Measurements from ENCODE around the gene ZNF526. TPM values are rescaled to one million over a fixed set of nuclear protein-coding genes. Genes with fewer than 3 reads are reported as not detected.
A peak's percentile ranks its signal among the peaks of the same experiment; 100 is the strongest.
"Not testable (repeated sequence)": the region's sequence is repeated elsewhere in the genome, so short reads cannot be mapped to it uniquely, and the experiment has no call there.

ZNF526 gene
- total RNA-seq, 1 donor from 2014 or later: 6.5 TPM

DNA sequence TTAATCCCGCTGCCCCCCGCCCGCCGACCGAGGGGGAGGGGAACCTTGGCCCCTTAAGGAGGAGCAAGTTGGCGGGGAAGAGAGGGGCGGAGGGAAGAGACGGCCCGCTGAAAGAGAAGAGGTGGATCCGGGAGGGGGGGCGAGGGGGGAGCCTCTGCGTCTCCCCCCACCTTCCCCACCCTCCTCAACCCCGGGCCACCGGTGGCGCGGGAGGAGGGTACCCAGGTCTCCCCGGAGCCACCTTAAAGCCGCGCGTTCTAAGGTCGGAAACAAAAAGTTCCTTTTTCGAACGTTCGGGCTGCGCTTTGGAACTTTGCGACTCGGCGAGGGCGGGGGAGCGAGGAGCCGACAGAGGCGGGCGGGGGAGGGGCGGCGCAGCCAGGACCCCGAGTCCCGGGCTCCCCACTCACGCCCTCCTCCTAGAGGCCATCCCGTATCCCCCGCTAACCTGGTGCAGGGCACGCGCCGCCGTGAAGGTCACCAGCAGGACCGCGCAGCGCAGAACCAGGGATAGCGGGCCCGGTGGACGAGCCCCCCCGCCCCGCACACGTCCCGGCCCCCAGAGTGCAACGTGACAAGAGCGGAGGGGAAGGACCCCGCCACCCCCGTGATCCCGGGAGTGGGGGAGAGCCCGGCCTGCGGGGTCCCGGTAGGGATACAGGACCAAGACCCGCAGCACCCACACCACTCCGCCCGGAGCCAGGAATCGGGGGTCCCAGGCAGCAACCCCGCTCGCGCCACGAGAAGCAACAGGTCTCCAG lies 34.2 kb downstream of the ZNF526 start:
- peaks cover 42% of the 10 kb centered on the region for H3F3A ChIP-seq (ENCODE audit: low read depth)
- H2AFZ ChIP-seq (replicated peaks): no peak overlapping the region
- H3K27me3 Mint-ChIP-seq (ENCODE audit: insufficient read depth, low read depth): peaks cover 18% of the 10 kb centered on the region
- no peaks in the 10 kb centered on the region for H3K27me3 ChIP-seq
- H3K4me3 Mint-ChIP-seq: peak overlapping the region; percentile 84
- peak; percentile 94 for DNase-seq (ENCODE audit: low spot score)
- no peak overlapping the region for H3K27ac Mint-ChIP-seq
- H3K9me3 Mint-ChIP-seq: no peaks in the 10 kb centered on the region
- TF ChIP-seq, protein P1, sequence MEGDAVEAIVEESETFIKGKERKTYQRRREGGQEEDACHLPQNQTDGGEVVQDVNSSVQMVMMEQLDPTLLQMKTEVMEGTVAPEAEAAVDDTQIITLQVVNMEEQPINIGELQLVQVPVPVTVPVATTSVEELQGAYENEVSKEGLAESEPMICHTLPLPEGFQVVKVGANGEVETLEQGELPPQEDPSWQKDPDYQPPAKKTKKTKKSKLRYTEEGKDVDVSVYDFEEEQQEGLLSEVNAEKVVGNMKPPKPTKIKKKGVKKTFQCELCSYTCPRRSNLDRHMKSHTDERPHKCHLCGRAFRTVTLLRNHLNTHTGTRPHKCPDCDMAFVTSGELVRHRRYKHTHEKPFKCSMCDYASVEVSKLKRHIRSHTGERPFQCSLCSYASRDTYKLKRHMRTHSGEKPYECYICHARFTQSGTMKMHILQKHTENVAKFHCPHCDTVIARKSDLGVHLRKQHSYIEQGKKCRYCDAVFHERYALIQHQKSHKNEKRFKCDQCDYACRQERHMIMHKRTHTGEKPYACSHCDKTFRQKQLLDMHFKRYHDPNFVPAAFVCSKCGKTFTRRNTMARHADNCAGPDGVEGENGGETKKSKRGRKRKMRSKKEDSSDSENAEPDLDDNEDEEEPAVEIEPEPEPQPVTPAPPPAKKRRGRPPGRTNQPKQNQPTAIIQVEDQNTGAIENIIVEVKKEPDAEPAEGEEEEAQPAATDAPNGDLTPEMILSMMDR (IDR thresholded peaks at IDR 0.05): peak; percentile 13
- TF ChIP-seq EZH2 (IDR thresholded peaks at IDR 0.05): no peak
- no peak for TF ChIP-seq EZH2phosphoT487 (IDR thresholded peaks at IDR 0.05)
- peak overlapping the region; percentile 70 for H3K9ac ChIP-seq
- H3K36me3 ChIP-seq: no peaks in the 10 kb centered on the region
- peaks cover 34% of the 10 kb centered on the region for H3K4me1 ChIP-seq
- H3K79me2 ChIP-seq (ENCODE audit: low read depth): peaks cover 58% of the 10 kb centered on the region
- peak overlapping the region; percentile 86 for H3K27ac ChIP-seq
- H3K36me3 Mint-ChIP-seq: peaks cover 2% of the 10 kb centered on the region
- H3K4me1 Mint-ChIP-seq: peaks cover 30% of the 10 kb centered on the region
- H3K9me3 ChIP-seq (ENCODE audit: low read depth): no peaks in the 10 kb centered on the region
- H3K4me3 ChIP-seq: peak overlapping the region; percentile 93
- peaks cover 43% of the 10 kb centered on the region for H4K20me1 ChIP-seq (ENCODE audit: low read depth)
- H3K4me2 ChIP-seq: peak overlapping the region; percentile 87

DNA sequence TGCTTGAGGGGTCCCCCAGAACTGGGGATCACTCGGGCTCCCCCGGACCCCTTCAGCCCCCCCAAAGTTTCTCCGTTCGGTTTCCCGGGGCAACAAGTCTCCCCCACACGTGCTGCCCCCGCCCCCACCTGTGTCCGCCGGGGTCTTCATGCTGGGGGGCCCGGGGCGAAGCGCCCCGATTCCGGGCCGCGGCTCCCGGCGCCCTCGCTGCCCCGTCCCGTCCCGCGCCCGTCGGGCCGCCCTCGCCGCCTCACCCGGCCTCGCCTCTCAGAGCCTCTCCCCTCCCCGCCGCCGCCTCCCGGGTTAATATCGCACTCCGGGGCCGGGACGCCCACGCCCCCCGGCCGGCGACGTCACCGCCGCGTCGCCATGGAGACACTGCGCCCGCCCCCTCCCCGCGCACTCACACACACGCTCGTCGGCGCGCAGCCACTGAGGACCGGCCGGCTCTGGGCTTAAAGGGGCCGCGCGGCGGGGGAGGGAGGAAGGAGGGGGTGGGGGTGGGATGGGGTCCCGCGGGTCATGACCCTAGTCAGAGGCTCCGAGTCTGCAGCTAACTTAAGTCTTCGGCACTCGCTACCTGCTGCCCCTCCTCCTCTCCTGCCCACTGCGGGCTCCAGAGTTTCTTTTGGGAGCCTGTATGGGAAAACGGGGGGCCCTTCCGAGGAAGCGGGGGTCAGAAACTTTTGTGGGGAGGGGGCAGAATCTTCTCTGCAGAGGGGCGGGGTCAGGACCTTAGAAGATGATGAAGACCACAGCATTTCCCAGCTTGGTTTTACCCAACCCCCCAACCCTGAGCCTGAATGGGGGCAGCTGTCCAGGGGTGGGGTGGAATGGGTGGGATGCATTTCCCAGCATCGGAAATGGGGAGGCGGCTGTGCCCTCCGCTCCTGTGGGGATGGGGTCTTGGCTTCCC lies 35.0 kb downstream of the ZNF526 start, which contains the start of gene ERF:
Gene ERF, minus strand, starts transcription at position 279 of the 916 bp plus-strand sequence. Its CDS starts 129 bp downstream, at position 150.
- H3K27ac Mint-ChIP-seq: peak within 1 kb of the TSS; percentile 97
- no peaks in the 10 kb centered on the region for H3K9me3 ChIP-seq (ENCODE audit: low read depth)
- peaks cover 42% of the 10 kb centered on the region for H3F3A ChIP-seq (ENCODE audit: low read depth)
- H4K20me1 ChIP-seq (ENCODE audit: low read depth): peaks cover 35% of the 10 kb centered on the region
- H3K4me3 Mint-ChIP-seq: peak within 1 kb of the TSS; percentile 84
- no peaks in the 10 kb centered on the region for H3K9me3 Mint-ChIP-seq
- peak within 1 kb of the TSS; percentile 87 for H3K4me2 ChIP-seq
- TF ChIP-seq, protein P1 (IDR thresholded peaks at IDR 0.05): no peak
- TF ChIP-seq EZH2 (IDR thresholded peaks at IDR 0.05) (no peak), EZH2phosphoT487 (IDR thresholded peaks at IDR 0.05) (no peak)
- DNase-seq (ENCODE audit: low spot score): peak; percentile 98
- peak within 1 kb of the TSS; percentile 93 for H3K4me3 ChIP-seq
- H3K27ac ChIP-seq: peak within 1 kb of the TSS; percentile 86
- H3K27me3 ChIP-seq: no peaks in the 10 kb centered on the region
- peaks cover 27% of the 10 kb centered on the region for H3K4me1 Mint-ChIP-seq
- no peaks in the 10 kb centered on the region for H3K36me3 Mint-ChIP-seq
- H2AFZ ChIP-seq (replicated peaks): peak within 1 kb of the TSS; percentile 7
- H3K79me2 ChIP-seq (ENCODE audit: low read depth): peaks cover 49% of the 10 kb centered on the region
- peak within 1 kb of the TSS; percentile 70 for H3K9ac ChIP-seq
- no peaks in the 10 kb centered on the region for H3K36me3 ChIP-seq
- H3K4me1 ChIP-seq: peaks cover 34% of the 10 kb centered on the region
- peaks cover 18% of the 10 kb centered on the region for H3K27me3 Mint-ChIP-seq (ENCODE audit: insufficient read depth, low read depth)

DNA sequence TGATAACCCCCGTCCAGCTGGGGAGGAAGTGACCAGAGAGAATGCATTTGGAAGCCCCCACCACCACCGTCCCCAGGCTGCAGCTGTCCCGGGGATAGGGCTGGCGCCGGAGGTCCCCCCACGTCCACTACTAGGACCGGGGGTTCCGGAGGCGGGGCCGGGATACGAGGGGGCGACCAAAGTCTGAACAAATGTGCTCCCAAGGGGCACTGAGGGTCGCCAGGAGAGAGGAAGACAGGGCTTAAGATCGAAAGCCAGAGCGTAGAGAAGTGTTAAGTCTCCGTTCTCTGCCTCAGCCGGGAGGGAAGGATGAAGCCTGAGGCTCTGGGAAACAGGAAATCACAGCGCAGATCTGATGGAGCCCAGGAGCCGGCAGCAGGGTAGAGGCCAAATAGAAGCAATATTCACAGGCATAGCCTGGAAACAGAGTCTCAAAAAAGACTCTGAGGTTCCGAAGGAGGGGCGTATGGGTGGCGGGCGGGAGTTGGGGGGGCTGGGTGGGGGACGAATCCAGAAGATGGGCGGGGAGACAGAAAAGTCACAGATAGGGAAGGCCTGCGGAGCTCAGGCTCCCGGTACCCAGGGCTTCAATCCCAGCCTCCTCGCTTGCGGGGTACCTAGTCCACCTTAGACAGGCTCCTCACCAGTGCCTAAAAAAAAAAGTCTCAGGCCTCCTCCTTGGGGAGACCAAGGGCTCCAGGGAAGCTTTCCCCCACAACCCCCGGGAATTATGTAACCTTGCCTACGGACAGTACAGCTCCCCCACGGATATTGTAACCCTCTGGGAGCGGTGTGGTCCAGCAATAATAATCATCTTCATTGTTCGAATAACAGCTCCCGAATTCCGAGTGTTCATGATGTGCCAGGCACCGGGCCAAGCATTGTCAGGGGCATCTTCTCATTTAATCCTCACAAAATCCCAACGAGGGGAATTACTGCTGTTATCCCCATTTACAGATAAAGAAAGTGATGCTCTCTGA lies 35.9 kb downstream of the ZNF526 start:
- peak overlapping the region; percentile 55 for H2AFZ ChIP-seq (replicated peaks)
- peaks cover 40% of the 10 kb centered on the region for H3K79me2 ChIP-seq (ENCODE audit: low read depth)
- DNase-seq (ENCODE audit: low spot score): peak; percentile 84
- Mint-ChIP-seq H3K4me3 (peak overlapping the region; percentile 84), H3K27ac (peak overlapping the region; percentile 97), H3K4me1 (peaks cover 27% of the 10 kb centered on the region), H3K27me3 (ENCODE audit: insufficient read depth, low read depth) (peaks cover 18% of the 10 kb centered on the region), H3K36me3 (no peaks in the 10 kb centered on the region), H3K9me3 (no peaks in the 10 kb centered on the region)
- no peaks in the 10 kb centered on the region for H3K27me3 ChIP-seq
- no peaks in the 10 kb centered on the region for H3K9me3 ChIP-seq (ENCODE audit: low read depth)
- TF ChIP-seq, protein P1 (IDR thresholded peaks at IDR 0.05): no peak
- TF ChIP-seq EZH2 (IDR thresholded peaks at IDR 0.05): no peak
- TF ChIP-seq EZH2phosphoT487 (IDR thresholded peaks at IDR 0.05): no peak
- peak overlapping the region; percentile 40 for H3K27ac ChIP-seq
- no peaks in the 10 kb centered on the region for H3K36me3 ChIP-seq
- peak overlapping the region; percentile 93 for H3K4me3 ChIP-seq
- peaks cover 25% of the 10 kb centered on the region for H4K20me1 ChIP-seq (ENCODE audit: low read depth)
- peaks cover 34% of the 10 kb centered on the region for H3K4me1 ChIP-seq
- H3K4me2 ChIP-seq: peak overlapping the region; percentile 87
- H3K9ac ChIP-seq: peak overlapping the region; percentile 9
- peaks cover 42% of the 10 kb centered on the region for H3F3A ChIP-seq (ENCODE audit: low read depth)

DNA sequence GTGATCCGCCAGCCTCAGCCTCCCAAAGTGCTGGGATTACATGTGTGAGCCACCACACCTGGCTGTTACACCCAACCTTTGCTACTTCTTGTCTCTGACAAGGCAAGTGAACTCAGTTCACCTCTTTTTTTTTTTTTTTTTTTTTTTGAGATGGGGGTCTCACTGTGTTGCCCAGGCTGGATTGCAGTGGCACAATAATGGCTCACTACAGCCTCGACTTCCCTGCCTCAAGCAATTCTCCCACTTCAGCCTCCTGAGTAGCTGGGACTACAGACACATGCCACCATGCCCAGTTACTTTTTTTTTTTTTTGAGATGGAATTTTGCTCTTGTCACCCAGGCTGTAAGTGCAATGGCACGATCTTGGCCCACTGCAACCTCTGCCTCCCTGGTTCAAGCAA lies 37.7 kb downstream of the ZNF526 start:
- not testable (repeated sequence) for H2AFZ ChIP-seq (replicated peaks); H3K9ac ChIP-seq; H3K27ac ChIP-seq; H3K9me3 ChIP-seq (ENCODE audit: low read depth); DNase-seq (ENCODE audit: low spot score); H3K27me3 ChIP-seq; H4K20me1 ChIP-seq (ENCODE audit: low read depth); H3K36me3 Mint-ChIP-seq; H3K9me3 Mint-ChIP-seq; H3K4me3 Mint-ChIP-seq; H3K27ac Mint-ChIP-seq; H3K36me3 ChIP-seq; H3K4me3 ChIP-seq; H3K4me2 ChIP-seq
- peaks cover 13% of the 10 kb centered on the region for H3K4me1 Mint-ChIP-seq
- Histone ChIP-seq H3K4me1 (peaks cover 19% of the 10 kb centered on the region), H3K79me2 (ENCODE audit: low read depth) (peaks cover 22% of the 10 kb centered on the region), H3F3A (ENCODE audit: low read depth) (peaks cover 37% of the 10 kb centered on the region)
- peaks cover 17% of the 10 kb centered on the region for H3K27me3 Mint-ChIP-seq (ENCODE audit: insufficient read depth, low read depth)

Measured in neural progenitor cell (in vitro differentiated cells).